IMR-90 (cell line): Measurements from ENCODE around the gene MOB1A. TPM values are rescaled to one million over a fixed set of nuclear protein-coding genes. Genes with fewer than 3 reads are reported as not detected.

Experiments
- ATAC-seq: fragments of 200-7000 bp; cut with Tn5 transposase; 2 replicates; pipeline ENCODE4 v1.9.1; 2020; ENCODE audit warnings: low read depth, mild to moderate bottlenecking, moderate library complexity
- BruUV-seq: library from RNA; stranded (reverse); fragments of 400-500 nt; replicated peaks from 2 replicates; lab custom pipeline; 2021; lab: Mats Ljungman, UMichigan
- CTCF ChIA-PET: fragments of 300-600 bp; formaldehyde crosslinking; extraction: SDS; loops from one replicate; lab custom pipeline; 2021; ENCODE audit warnings: antibody characterized with exemption; lab: Yijun Ruan, JAX
- POLR2A ChIA-PET: fragments of 300-600 bp; sonication (Branson Sonifier 250); formaldehyde crosslinking; loops from one replicate; lab custom pipeline; 2022; ENCODE audit warnings: antibody characterized with exemption; ENCODE audit not compliant: unreplicated experiment; lab: Charles Lee
- DNase-seq: peaks from one replicate; pipeline ENCODE4 v3.0.0; 2013
- H2AFZ ChIP-seq: replicated peaks from 2 replicates; pipeline ENCODE3; 2013; ENCODE audit warnings: low read length, mild to moderate bottlenecking; ENCODE audit not compliant: poor library complexity
- H2AK5ac ChIP-seq: 2 replicates; pipeline ENCODE4 v1.6.1; 2013; ENCODE audit warnings: low read depth, low read length, inconsistent platforms
- H2AK9ac ChIP-seq: replicated peaks from 2 replicates; pipeline ENCODE3; 2013; ENCODE audit warnings: mild to moderate bottlenecking, low read depth, low read length, moderate library complexity; ENCODE audit not compliant: poor library complexity
- H2BK120ac ChIP-seq: 2 replicates; pipeline ENCODE4 v1.6.1; 2013; ENCODE audit warnings: low read depth, low read length, inconsistent platforms
- H2BK15ac ChIP-seq: 3 replicates; pipeline ENCODE4 v1.6.1; 2013; ENCODE audit warnings: low read depth, low read length, inconsistent platforms
- H2BK20ac ChIP-seq: 2 replicates; pipeline ENCODE4 v1.6.1; 2013; ENCODE audit warnings: low read depth, mild to moderate bottlenecking, inconsistent platforms, low read length, moderate library complexity
- H2BK5ac ChIP-seq: 2 replicates; pipeline ENCODE4 v1.6.1; 2013; ENCODE audit warnings: mild to moderate bottlenecking, low read depth, low read length, inconsistent platforms; ENCODE audit not compliant: poor library complexity, severe bottlenecking
- H3K14ac ChIP-seq: replicated peaks from 2 replicates; pipeline ENCODE4 v1.6.1; 2013; ENCODE audit warnings: low read depth, low read length, inconsistent platforms
- H3K18ac ChIP-seq: 2 replicates; pipeline ENCODE4 v1.6.1; 2013; ENCODE audit warnings: low read depth, low read length, control low read depth
- H3K23ac ChIP-seq: 2 replicates; pipeline ENCODE4 v1.6.1; 2013; ENCODE audit warnings: low read depth, low read length, inconsistent platforms
- H3K27ac ChIP-seq: 2 replicates; pipeline ENCODE4 v1.5.1; 2013; ENCODE audit warnings: mild to moderate bottlenecking, control low read depth, low read length; ENCODE audit not compliant: insufficient read depth
- H3K27me3 ChIP-seq: 2 replicates; pipeline ENCODE4 v1.6.1; 2013; ENCODE audit warnings: low read length; ENCODE audit not compliant: control insufficient read depth, insufficient read depth
- H3K36me3 ChIP-seq: 2 replicates; pipeline ENCODE4 v1.6.1; 2013; ENCODE audit warnings: low read length, mixed read lengths; ENCODE audit not compliant: control insufficient read depth, insufficient read depth
- H3K4ac ChIP-seq: 2 replicates; pipeline ENCODE4 v1.6.1; 2013; ENCODE audit warnings: low read depth, low read length, inconsistent platforms
- H3K4me1 ChIP-seq: 2 replicates; pipeline ENCODE4 v1.6.1; 2013; ENCODE audit warnings: low read length, mixed read lengths; ENCODE audit not compliant: control insufficient read depth, insufficient read depth
- H3K4me2 ChIP-seq: 2 replicates; pipeline ENCODE4 v1.6.1; 2013; ENCODE audit warnings: low read depth, mild to moderate bottlenecking, control low read depth, low read length, moderate library complexity
- H3K4me3 ChIP-seq: 2 replicates; pipeline ENCODE4 v1.5.1; 2013; ENCODE audit warnings: low read depth, mild to moderate bottlenecking, control low read depth, low read length, moderate library complexity; ENCODE audit not compliant: insufficient read depth
- H3K56ac ChIP-seq: 2 replicates; pipeline ENCODE4 v1.6.1; 2013; ENCODE audit warnings: low read length, inconsistent platforms; ENCODE audit not compliant: insufficient read depth; ENCODE audit errors: extremely low read depth
- H3K79me1 ChIP-seq, 2 experiments: 2 replicates each; pipeline ENCODE4 v1.6.1; 2013; ENCODE audit warnings: low read length in 2 of 2, inconsistent platforms in 1 of 2, low read depth in 1 of 2
- H3K9ac ChIP-seq: 2 replicates; pipeline ENCODE4 v1.6.1; 2013; ENCODE audit warnings: low read depth, low read length, control low read depth
- H3K9me1 ChIP-seq: 2 replicates; pipeline ENCODE4 v1.6.1; 2013; ENCODE audit warnings: low read length, inconsistent platforms; ENCODE audit not compliant: insufficient read depth
- H3K9me3 ChIP-seq: 2 replicates; pipeline ENCODE4 v1.6.1; 2013; ENCODE audit warnings: low read length; ENCODE audit not compliant: control insufficient read depth, insufficient read depth
- H4K20me1 ChIP-seq: 2 replicates; pipeline ENCODE4 v1.6.1; 2013; ENCODE audit warnings: low read length, inconsistent platforms; ENCODE audit not compliant: insufficient read depth
- H4K5ac ChIP-seq: 2 replicates; pipeline ENCODE4 v1.6.1; 2013; ENCODE audit warnings: mild to moderate bottlenecking, low read depth, low read length, control low read depth
- H4K8ac ChIP-seq, 2 experiments: 2 replicates each; pipeline ENCODE4 v1.6.1; 2013; ENCODE audit warnings: low read depth in 2 of 2, low read length in 2 of 2, control low read depth in 1 of 2, inconsistent platforms in 1 of 2
- H4K91ac ChIP-seq: 2 replicates; pipeline ENCODE4 v1.6.1; 2013; ENCODE audit warnings: low read depth, low read length, inconsistent platforms; ENCODE audit not compliant: insufficient read depth
- BHLHE40 ChIP-seq: fragments of 150-350 bp; IDR thresholded peaks from 2 replicates; pipeline ENCODE4 v1.6.1; 2016; ENCODE audit warnings: mild to moderate bottlenecking, low read depth, low read length
- CEBPB ChIP-seq: IDR thresholded peaks from 2 replicates; pipeline ENCODE4 v1.6.1; 2012; ENCODE audit warnings: low read depth, low read length, improper control_type of control experiment
- CHD1 ChIP-seq: IDR thresholded peaks from 2 replicates; pipeline ENCODE4 v1.6.1; 2012; ENCODE audit warnings: low read depth, low read length, improper control_type of control experiment
- FOS ChIP-seq: fragments of 150-350 bp; IDR thresholded peaks from 2 replicates; pipeline ENCODE4 v1.6.1; 2016; ENCODE audit warnings: low read depth, low read length
- MAFK ChIP-seq: IDR thresholded peaks from 2 replicates; pipeline ENCODE4 v1.6.1; 2012; ENCODE audit warnings: low read depth, low read length, improper control_type of control experiment
- MAZ ChIP-seq: IDR thresholded peaks from 2 replicates; pipeline ENCODE4 v1.6.1; 2012; ENCODE audit warnings: low read depth, mild to moderate bottlenecking, low read length, improper control_type of control experiment, moderate library complexity, borderline replicate concordance
- MXI1 ChIP-seq: IDR thresholded peaks from 2 replicates; pipeline ENCODE4 v1.6.1; 2012; ENCODE audit warnings: low read depth, mild to moderate bottlenecking, low read length, moderate library complexity, borderline replicate concordance
- NFE2L2 ChIP-seq: fragments of 150-350 bp; IDR thresholded peaks from 2 replicates; pipeline ENCODE4 v1.6.1; 2016; ENCODE audit warnings: low read depth, mild to moderate bottlenecking, low read length
- POLR2A ChIP-seq: IDR thresholded peaks from 2 replicates; pipeline ENCODE4 v1.6.1; 2012; ENCODE audit warnings: mild to moderate bottlenecking, low read depth, low read length
- RAD21 ChIP-seq: IDR thresholded peaks from 2 replicates; pipeline ENCODE4 v1.6.1; 2012; ENCODE audit warnings: low read length, improper control_type of control experiment
- RCOR1 ChIP-seq: IDR thresholded peaks from 2 replicates; pipeline ENCODE4 v1.6.1; 2012; ENCODE audit warnings: mild to moderate bottlenecking, low read length, improper control_type of control experiment; ENCODE audit not compliant: insufficient replicate concordance
- RFX5 ChIP-seq: IDR thresholded peaks from 2 replicates; pipeline ENCODE4 v1.8.0; 2012; ENCODE audit warnings: low read depth, mild to moderate bottlenecking, low read length, moderate library complexity
- SMC3 ChIP-seq: fragments of 150-350 bp; IDR thresholded peaks from 2 replicates; pipeline ENCODE4 v1.6.1; 2016; ENCODE audit warnings: low read depth, mild to moderate bottlenecking, antibody characterized with exemption, low read length, moderate library complexity
- WGBS, 2 experiments: methylation state at CpG; one replicate each; pipeline versions ENCODE4 v1.1.5 to v1.1.7; 2013; ENCODE audit warnings: missing lambda C conversion rate in 2 of 2; ENCODE audit not compliant: insufficient read length in 1 of 2; ENCODE audit errors: extremely low coverage in 2 of 2; 5-methylcytosine and 5-hydroxymethylcytosine counted together
- dilution Hi-C: fragments of 300-500 bp; cut with HindIII; formaldehyde crosslinking; loops from one replicate; pipeline ENCODE4 v1.14.3; 2018; ENCODE audit warnings: low sequenced_read_pairs; ENCODE audit not compliant: unreplicated experiment
- in situ Hi-C: fragments of 300-500 bp; cut with MboI; formaldehyde crosslinking; loops from 3 replicates; pipeline ENCODE4 v1.14.3; 2019; ENCODE audit warnings: low sequenced_read_pairs, inconsistent platforms, mixed read lengths
- intact Hi-C: fragments of 100-400 bp; cut with micrococcal nuclease; formaldehyde crosslinking; loops from 2 replicates; pipeline ENCODE4 v1.10.0; 2022
- polyA plus RNA-seq, 3 experiments: library from polyadenylated mRNA; depleted of rRNA; stranded (reverse); fragments of >200 nt; gene quantifications; 2 replicates each; pipeline ENCODE4 v1.2.3, GENCODE V29; 2012; ENCODE audit warnings: low replicate concordance in 1 of 3
- total RNA-seq: library from RNA; depleted of rRNA; stranded (reverse); fragments of >200 nt; gene quantifications from 2 replicates; pipeline ENCODE4 v1.2.3, GENCODE V29; 2012
- TF ChIP-seq, protein P1 (sequence below): conservative IDR thresholded peaks from 2 replicates; pipeline ENCODE4 v1.5.1; 2012; ENCODE audit warnings: mild to moderate bottlenecking, low read depth, low read length, improper control_type of control experiment
- TF ChIP-seq, protein P2 (sequence below): fragments of 150-350 bp; IDR thresholded peaks from 2 replicates; pipeline ENCODE4 v1.6.1; 2017; ENCODE audit warnings: mild to moderate bottlenecking, antibody characterized with exemption, low read length, low read depth
- TF ChIP-seq, protein P3 (sequence below): fragments of 150-350 bp; IDR thresholded peaks from 2 replicates; pipeline ENCODE4 v1.6.1; 2016; ENCODE audit warnings: low read depth, mild to moderate bottlenecking, low read length, moderate library complexity, borderline replicate concordance

Gene MOB1A
- total and polyA plus RNA-seq, 2 of the 4 experiments (the other 2 are of a cell fraction), result 21.0 to 60.8 TPM

DNA sequence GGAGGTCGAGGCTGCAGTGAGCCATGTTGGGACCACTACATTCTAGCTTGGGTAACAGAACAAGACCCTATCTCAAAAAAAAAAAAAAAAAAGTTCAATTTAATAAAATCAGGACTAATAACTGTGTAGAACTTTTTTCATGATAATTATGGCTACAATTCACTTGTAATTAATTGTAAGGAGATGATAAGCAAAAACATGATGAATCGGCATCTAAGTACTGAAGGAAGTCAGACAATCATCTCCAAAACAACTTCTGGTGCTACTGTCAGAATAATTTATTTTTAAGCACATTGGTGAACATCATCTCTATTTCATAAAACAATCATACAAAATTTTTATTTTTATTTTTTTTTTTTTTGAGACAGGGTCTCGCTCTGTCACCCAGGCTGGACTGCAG, 10.0 kb upstream of the MOB1A start:
- CTCF ChIA-PET, result interaction anchor here (0.9 kb wide), 1 partner anchor 9 kb away, joined by 3 read pairs; no protein-coding TSS in a partner anchor
- H2BK15ac ChIP-seq, result no peak overlapping the region
- peak overlapping the region; percentile 11; the same call in 1 of the 2 replicates for H3K4ac ChIP-seq
- WGBS, 2 experiments, result no CpG with 5 or more reads among the region's 3 CpGs
- DNase-seq (no peak), ATAC-seq (no peak)
- H2BK20ac ChIP-seq, result no peak overlapping the region
- no peak overlapping the region for H3K14ac ChIP-seq
- H3K27me3 ChIP-seq, result peaks cover 6% of the 10 kb centered on the region
- in situ Hi-C loops, result no loop called here
- H3K27ac ChIP-seq, result no peak overlapping the region
- intact Hi-C loops, result no loop called here
- H3K23ac ChIP-seq, result no peak overlapping the region
- H3K4me2 ChIP-seq, result no peak overlapping the region
- 0 out of 2 replicates have a peak, but pooled peaks cover 3% of the 10 kb centered on the region for H3K9me1 ChIP-seq
- peak overlapping the region; percentile 81 for H2AFZ ChIP-seq
- H2AK9ac ChIP-seq, result peak overlapping the region; percentile 73
- H2BK5ac ChIP-seq, result peak overlapping the region; percentile 1
- dilution Hi-C loops, result no loop called here
- H4K20me1 ChIP-seq, result no peaks in the 10 kb centered on the region
- no peak overlapping the region for H3K18ac ChIP-seq
- no TSS peak for BruUV-seq
- no peaks in the 10 kb centered on the region for H3K36me3 ChIP-seq
- H4K8ac ChIP-seq, result peak overlapping the region in 1 of 2 experiments; percentile 54; a peak in 2 of 4 replicates
- H2AK5ac ChIP-seq, result peak overlapping the region; percentile 51; the same call in 1 of the 2 replicates
- no peak overlapping the region for H4K91ac ChIP-seq
- H3K9ac ChIP-seq, result no peak overlapping the region
- POLR2A ChIA-PET, result interaction anchor here (1.2 kb wide), 1 partner anchor 11 kb away, joined by 3 read pairs; no protein-coding TSS in a partner anchor
- H4K5ac ChIP-seq, result no peak overlapping the region
- no peaks in the 10 kb centered on the region for H3K9me3 ChIP-seq
- H3K56ac ChIP-seq, result no peak overlapping the region
- H3K4me3 ChIP-seq, result no peak overlapping the region
- H3K4me1 ChIP-seq, result peaks cover 2% of the 10 kb centered on the region; the same call in 1 of the 2 replicates
- TF ChIP-seq, protein P1, sequence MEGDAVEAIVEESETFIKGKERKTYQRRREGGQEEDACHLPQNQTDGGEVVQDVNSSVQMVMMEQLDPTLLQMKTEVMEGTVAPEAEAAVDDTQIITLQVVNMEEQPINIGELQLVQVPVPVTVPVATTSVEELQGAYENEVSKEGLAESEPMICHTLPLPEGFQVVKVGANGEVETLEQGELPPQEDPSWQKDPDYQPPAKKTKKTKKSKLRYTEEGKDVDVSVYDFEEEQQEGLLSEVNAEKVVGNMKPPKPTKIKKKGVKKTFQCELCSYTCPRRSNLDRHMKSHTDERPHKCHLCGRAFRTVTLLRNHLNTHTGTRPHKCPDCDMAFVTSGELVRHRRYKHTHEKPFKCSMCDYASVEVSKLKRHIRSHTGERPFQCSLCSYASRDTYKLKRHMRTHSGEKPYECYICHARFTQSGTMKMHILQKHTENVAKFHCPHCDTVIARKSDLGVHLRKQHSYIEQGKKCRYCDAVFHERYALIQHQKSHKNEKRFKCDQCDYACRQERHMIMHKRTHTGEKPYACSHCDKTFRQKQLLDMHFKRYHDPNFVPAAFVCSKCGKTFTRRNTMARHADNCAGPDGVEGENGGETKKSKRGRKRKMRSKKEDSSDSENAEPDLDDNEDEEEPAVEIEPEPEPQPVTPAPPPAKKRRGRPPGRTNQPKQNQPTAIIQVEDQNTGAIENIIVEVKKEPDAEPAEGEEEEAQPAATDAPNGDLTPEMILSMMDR, result no peak
- TF ChIP-seq POLR2A (no peak), RCOR1 (no peak), MAFK (no peak), MAZ (no peak), RAD21 (no peak), MXI1 (no peak), RFX5 (no peak), BHLHE40 (no peak), CHD1 (no peak), CEBPB (no peak), SMC3 (no peak), NFE2L2 (no peak), FOS (no peak)
- TF ChIP-seq, protein P2, sequence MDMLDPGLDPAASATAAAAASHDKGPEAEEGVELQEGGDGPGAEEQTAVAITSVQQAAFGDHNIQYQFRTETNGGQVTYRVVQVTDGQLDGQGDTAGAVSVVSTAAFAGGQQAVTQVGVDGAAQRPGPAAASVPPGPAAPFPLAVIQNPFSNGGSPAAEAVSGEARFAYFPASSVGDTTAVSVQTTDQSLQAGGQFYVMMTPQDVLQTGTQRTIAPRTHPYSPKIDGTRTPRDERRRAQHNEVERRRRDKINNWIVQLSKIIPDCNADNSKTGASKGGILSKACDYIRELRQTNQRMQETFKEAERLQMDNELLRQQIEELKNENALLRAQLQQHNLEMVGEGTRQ, result no peak
- TF ChIP-seq, protein P3, sequence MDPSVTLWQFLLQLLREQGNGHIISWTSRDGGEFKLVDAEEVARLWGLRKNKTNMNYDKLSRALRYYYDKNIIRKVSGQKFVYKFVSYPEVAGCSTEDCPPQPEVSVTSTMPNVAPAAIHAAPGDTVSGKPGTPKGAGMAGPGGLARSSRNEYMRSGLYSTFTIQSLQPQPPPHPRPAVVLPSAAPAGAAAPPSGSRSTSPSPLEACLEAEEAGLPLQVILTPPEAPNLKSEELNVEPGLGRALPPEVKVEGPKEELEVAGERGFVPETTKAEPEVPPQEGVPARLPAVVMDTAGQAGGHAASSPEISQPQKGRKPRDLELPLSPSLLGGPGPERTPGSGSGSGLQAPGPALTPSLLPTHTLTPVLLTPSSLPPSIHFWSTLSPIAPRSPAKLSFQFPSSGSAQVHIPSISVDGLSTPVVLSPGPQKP, result no peak
- H2BK120ac ChIP-seq, result peak overlapping the region; percentile 58; the same call in 1 of the 2 replicates
- no peaks in the 10 kb centered on the region for H3K79me1 ChIP-seq
